T-helper 2 cell (primary cell): ENCODE results near the gene CIB1.

Experiments used
- DNase-seq, 5 experiments: peaks; one replicate each; pipeline versions ENCODE4 v3.0.0 to v3.0.0-alpha.2; 2012 to 2022

CIB1 gene

DNA sequence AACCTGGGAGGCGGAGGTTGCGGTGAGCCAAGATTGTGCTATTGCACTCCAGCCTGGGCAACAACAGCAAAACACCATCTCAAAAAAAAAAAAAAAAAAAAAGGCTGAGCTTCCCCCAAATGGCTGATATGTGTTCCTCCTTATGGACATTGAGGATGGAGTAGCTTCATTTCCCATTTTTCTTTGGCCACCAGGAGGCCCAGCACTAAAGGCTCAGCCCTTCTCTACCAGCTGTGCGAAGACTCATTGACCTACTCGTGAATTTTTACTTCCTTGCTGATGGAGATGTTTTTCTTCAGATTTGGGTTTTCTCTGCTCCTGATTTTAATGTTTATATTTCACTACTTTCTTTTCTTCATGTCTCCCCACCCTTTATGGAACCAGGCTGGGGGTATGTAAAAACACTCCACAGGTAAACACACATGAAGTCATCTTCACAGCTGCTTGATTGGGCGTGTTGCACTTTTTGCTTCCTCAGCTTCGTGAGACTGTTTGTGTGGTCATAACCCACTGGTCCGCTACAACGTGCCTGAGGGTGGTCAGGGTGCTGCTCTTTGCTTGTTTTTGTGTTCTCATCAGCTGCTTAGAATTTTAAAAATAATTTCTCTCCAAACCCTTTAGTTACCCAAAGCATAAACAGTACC is 19.1 kb downstream of the CIB1 start:
- no peak for DNase-seq

DNA sequence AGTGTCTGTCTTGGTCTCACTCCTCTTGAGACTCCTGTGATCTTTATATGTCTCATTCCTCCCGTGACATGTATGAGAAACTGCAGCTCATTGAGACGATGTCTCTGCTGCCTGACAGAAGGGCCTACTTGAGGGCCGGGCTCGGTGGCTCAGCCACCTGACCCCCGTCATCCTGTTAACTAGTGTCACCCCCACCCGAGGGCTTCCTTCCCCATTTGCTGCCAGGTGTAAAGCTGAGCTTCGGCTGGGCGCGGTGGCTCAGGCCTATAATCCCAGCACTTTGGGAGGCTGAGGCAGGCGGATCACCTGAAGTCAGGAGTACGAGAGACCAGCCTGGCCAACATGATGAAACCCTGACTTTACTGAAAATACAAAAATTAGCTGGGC is 19.9 kb downstream of the CIB1 start:
- DNase-seq = no peak

DNA sequence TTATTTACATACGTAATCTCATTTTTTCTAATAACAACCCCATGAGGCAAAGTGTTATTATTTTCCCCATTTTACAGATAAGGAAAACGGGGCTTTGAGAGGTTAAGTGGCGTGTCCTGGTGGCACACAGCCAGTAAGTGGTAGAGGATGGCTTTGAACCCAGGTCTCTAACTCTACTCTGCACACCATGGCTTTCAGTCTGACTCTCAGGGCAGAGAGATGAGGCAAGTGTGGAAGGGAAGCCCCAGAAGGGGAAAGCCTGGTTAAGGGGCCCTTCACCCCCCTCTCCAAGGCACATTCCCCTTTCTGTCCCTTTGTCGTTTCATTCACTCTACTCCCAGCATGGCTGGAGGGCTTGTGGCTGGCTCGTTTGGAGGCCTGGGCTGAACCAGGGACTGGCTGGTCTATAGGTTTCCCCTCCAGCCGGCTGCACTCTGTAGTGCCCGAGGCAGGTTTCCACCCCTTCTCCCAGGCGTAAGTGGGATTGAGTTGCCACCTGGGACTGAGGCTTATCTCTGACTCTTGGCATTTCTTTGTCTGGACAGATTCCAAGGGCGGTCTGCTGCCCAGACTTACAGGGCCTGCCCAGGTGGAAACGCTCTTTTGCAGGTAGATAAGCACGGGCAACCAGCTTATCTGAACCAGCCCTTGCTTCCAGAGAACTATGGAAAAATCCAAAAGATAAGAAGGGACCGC is 20.5 kb downstream of the CIB1 start:
- DNase-seq = no peak

DNA sequence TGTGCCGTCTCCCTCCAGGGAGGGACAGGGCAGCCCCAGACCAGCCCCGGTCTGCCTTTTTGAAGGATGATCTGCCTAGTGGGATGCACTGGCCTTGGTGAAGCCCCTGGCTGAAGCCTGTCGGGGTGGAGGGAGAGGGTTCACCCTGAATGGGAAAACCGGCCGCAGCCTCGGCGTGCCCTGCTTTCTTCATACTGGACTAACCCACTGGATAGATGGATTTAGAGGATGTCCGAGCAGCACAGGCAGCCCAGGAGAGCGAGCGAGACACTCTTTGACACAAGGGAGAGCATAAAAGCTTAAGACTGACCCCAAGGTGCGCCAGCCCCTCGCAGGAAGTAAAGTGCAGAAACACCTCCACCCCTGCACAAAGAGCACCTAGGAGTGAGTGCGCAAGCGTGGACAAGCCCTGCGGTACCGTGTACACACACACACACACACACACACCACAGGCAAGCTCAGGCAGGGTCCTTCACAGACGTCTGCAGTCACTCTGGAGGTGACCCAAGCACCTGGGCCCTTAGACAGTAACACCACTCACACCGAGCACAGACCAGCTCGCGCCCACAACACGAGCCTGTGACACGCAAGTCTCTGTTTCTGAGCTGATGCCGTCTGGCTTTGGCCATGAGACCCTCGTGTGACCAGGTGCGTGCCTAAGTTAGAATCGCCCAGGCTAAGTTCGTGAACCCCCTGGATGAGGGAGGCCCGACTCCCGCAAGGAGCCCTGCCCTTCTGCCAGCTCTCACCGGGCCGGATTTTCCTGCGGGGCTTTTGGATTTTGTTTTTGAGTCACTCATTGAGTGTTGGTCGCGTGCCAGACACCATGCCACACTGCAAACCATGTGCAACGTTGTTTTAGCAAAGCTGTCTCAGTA is 21.3 kb downstream of the CIB1 start:
- DNase-seq = no peak

DNA sequence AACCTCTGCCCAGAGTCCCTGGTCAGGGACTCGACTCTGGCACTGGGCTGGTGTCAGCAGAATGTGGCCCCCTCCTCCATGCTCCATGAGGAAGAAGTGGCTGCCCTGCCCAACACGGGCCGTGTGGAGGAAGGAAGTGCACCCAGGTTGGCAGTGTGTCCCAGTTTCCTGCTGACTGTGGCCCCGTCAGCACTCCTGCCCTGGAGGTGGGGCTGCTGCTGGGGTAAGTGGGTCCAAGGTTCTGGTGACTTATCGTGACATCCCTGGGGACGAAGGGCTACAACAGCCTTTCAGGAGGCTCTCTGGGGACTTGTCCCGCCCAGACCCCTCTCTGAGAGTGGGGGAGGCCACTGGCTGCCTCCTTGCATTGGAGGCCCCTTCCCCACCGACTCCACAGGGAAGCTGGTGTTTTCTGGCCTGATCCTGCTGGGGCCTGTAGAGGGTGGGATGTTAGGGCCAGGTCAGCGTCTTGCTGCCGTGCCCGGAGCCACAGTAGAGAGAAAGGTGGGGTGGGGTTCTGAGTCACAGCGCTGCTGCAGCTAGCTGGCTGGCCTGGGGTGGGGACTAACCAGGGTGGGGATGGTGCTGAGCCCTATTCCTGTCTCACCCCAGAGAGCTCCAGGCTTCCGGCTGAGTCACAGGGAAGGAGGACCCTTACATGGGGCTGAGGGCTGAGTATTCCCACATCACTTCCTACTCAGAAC is 22.1 kb downstream of the CIB1 start:
- no peak for DNase-seq

DNA sequence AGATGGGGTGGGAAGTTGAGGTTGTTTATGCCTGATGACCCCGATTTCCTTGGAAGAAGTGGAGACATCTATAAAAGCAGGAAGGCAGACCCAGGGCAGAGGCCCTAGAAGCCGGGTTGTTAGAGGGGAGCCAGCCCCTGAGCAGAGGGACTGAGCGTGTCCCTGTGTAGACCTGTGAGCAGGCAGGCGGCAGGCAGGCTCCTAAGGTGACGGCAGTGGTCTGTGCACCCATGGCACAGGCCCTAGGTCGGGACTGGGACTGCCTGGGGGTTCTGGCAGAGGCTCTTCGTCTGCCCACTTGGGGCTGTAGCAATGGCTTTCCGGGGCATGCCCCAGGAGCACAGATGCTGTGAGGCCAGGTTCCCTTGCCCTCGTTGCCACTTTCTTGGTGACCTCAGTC is 22.7 kb downstream of the CIB1 start:
- DNase-seq = no peak

DNA sequence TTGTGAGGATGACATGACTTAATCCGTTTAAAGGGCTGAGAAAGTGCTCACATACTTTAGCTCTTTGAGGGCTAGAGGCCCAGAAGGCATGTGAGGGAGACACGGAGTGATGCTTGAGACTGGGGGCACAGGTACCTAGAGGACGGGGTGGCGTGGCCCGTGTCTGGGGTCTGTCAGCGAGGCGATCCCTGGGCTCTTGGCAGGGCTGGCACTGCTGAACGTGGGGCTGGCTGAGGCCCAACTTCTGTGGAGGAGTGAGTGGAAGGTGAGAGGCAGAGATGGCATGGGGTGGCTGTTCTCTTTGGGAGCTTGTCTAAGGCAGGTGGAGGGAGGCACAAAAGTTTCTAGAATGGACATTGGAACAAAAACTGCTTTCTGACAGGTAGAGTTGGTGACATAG is 23.1 kb downstream of the CIB1 start:
- DNase-seq = no peak

DNA sequence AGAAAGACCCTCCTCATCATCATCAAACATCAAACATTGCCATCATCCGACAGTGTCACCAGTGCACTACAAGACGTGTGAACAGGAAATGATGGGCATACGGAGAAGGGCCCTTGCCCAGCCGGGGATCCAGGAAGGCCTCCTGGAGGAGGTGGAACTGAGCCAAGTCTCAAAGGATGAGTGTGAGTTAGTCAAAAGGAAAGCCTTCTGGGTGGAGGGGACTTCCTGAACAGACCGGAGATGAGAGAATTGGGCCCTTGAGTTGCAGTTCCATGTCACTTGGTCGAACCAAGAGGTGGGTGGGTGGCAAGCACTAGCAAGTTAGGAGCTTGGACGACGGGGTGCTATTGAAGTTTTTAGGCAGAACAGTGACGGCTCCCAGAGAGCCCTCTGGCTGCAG is 24.1 kb downstream of the CIB1 start:
- peak in 1 of 5 experiments; percentile 69 for DNase-seq

DNA sequence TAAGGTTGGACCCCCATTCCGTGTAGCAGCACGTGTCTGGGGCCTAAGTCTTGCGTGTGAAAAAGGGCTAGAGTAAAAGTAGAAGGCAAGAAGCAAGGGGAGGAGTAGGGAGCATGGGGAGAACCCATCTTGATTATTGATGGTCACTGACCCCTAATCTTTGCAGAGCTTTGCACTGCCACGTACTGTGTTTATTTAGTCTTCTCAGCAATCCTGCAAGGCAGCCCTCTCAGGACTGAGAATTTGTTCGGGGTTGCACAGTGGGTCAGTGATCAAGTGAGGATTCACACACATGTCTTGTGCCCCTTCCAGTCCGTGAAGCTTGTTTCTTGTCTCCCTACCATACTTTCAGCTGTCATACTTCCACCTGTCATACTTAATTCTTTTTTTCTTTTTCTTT is 25.4 kb downstream of the CIB1 start:
- no peak for DNase-seq

DNA sequence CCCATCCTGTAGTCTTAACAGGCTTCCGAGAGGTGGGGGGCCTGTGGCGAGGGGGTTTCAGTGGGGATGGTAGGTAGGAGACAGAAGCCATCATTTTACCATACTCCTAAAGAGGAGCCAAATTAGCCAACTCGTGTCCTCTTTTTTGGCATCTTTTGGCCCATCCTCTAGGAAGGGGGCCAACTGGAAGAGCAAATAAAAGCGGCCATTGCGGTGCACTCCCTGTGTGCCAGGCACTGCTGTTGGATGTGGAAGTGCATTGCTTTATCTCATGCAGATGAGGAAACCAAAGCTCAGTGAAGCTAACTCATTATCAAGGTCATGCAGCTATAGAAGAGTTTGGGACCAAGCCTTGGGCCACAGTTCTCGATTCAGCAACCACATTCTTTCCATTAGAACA is 26.5 kb downstream of the CIB1 start:
- no peak for DNase-seq

DNA sequence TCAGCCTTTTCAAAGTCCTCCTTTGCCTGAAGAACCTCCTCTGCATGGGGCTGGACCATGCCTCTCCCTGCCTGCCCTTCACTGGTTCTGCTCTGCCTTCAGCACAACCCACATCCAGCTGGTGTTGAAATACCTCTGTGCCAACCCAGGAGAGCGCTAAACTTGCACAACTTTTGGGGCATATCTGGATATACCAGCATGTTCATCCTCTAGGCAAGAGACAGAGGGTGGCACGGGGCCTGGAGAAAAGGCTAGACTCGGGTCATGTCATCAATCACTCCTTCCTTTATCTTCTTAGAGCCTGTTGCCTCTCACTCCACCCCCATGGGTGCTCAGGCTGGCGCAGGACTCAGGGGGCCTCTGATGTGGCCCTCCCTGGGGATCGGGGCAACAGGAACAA is 27.9 kb downstream of the CIB1 start:
- DNase-seq = no peak

DNA sequence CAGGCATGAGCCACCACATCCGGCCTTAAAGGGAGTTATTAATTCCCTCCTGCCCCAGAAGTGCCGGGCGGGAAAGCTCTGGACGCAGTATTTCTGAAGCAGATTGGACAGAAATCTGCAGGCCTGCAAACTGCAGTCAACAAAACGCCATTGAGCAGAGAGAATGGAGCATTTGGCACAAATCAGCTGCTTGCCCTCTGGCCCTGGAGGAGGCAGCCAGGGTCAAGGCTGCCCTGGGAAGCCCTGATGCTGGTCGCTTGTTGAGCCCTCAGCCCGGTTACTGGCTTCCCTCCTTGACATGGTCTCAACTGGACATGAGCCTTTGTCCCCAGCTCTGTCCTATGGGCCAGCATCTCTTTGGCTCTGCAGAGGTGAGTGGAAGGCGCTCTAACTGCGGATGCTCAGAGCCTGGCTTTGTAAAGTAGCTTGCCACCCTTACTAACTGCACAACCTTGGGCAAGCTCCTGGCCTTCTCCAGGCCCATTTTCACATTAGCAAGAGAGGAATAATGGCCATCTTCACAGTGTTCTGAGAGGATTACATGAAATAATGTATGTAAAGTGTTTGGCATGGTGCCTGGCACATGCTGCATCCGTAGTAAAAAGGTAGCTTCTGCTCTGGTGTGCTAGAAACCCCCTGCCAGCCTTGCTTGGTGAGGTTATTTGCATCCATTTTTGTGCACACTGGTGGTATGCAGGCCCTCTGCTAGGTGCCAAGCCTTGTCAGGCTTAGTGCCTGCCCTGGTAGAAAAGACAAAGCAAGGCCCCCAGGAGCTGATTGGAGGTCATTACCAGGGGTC is 28.5 kb downstream of the CIB1 start:
- DNase-seq = no peak

DNA sequence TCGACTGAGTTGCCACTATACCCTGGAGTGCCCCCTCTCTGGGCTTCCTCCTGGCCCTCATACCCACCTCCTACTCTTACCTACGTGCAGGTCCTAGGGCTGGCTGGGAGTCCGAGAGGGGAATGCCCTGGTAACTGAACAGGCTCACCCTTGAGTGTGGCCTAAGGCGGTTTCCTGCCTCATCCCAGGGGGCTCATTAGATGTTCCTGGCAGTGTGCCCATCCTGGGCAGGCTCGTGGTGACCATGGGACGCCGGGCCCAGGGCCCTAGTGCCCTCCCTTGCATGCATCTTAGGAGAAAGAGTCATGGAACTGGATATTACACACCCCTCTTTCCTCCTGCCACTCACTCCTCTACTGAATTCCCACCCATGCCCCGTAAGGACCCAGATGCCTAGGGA is 29.8 kb downstream of the CIB1 start:
- DNase-seq = no peak

DNA sequence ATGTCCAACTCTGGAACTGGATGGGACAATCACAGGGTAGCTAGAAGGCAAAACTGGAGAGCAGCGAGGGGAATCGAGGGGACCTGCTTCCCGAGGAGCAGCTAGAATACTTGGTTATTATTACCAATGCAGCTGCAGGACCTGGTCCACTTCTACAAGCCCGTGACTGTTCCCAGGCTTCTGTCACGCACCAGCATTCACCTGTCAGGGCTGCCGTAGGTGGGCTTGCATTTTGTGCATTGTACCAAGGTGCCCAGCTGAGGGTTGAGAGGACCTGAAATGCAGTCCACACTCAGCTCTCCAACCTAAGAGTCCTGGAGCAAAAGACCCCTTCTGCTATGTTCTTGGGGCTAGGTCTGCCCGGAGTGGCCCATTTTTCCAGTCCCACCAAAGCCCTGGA is 30.3 kb downstream of the CIB1 start:
- no peak for DNase-seq

DNA sequence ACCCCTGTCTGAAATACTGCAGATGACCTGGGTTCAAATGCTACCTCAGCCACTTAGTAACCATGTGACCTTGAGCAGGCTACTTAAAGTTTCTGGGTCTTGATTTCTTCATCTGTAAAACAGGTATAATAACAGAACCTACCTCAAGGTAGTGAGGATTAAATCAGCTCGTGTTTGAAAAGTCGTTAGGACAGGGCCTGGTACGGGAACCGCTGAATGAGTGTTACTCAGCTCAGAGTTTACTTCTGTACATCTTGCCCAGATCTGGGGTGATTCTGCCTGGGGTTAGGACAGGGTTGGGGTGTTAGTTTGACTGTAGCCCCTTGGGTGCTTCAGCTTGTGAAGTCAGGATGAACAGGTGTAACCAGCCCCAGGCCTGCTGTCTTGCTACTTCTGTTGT is 30.8 kb downstream of the CIB1 start:
- no peak for DNase-seq

DNA sequence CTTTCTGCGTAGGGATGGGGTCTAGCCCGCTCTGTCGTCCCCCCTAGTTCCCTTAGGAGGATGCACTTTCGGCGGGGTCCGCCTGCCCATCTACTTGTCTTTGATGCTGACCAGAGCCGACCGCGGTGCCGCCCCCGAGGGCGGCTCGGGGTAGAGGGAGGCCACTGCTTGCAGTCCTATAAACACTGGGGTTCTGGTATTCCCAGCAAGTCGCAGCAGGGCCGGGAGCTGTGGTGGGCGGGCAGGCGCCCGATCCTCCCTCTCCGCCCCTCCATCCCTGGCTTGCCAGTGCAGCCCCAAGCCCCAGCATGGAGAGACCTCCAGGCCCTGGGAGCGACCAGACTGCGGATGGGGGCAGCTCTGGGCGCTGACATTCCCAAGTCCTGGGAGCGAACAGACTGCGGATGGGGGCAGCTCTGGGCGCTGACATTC is 31.8 kb downstream of the CIB1 start:
- no peak for DNase-seq

DNA sequence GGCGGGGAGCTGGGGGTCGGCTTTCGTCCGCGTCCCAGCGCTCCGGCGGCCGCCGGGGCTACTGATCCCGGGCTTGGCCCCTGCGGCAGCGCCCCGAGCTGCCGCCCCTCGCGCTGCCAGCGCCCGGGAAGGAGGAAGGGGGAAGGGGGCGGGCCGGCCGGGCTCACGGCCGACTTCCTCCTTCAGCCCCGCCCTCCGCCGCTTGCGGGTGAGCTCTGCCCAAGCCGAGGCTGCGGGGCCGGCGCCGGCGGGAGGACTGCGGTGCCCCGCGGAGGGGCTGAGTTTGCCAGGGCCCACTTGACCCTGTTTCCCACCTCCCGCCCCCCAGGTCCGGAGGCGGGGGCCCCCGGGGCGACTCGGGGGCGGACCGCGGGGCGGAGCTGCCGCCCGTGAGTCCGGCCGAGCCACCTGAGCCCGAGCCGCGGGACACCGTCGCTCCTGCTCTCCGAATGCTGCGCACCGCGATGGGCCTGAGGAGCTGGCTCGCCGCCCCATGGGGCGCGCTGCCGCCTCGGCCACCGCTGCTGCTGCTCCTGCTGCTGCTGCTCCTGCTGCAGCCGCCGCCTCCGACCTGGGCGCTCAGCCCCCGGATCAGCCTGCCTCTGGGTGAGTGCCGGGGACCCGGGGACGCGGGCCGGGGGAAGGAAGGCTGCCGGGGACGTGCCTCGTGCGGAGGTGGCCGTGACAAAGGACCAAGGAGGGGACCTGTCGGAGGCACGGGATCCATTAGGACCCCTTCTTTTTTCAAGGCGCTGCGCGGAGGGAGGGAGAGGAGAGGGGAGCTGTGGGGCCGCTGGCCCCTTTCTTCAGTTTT is 32.4 kb downstream of the CIB1 start, which contains the start of gene SEMA4B:
Gene SEMA4B (plus strand): TSS at position 201 of the 814 bp plus-strand sequence. CDS start 249 bp downstream, at position 450.
- peak; percentile 54 to 84 (median 66) for DNase-seq

DNA sequence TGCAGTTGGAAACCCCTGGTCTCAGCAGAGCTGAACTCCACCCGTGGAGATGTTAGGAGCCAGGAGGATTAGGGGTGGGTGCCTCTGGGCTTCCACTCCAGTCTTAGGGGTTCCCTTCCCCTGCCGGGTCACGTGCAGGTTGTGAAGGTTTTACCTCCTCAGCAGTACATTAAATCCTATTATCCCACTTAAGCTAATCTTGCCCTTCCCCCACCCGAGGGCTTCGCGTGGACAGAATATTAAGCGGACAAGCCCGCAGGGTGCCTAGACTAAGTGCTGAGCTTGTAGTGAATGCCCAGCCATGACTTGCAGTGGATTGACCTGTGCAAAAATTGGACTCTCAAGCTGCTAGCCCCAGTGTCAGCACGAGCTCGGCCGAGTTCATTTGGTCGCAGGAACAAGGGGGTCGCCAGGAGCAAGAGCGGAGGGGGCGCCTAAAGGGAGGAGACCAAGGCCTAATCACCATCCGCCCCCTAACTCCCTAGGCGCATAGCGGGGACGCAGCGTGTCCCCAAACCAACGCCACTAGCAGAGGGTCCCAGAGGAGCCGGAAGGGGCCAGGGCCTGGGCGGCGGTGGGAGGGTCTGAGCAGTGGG is 33.1 kb downstream of the CIB1 start:
- DNase-seq = no peak

DNA sequence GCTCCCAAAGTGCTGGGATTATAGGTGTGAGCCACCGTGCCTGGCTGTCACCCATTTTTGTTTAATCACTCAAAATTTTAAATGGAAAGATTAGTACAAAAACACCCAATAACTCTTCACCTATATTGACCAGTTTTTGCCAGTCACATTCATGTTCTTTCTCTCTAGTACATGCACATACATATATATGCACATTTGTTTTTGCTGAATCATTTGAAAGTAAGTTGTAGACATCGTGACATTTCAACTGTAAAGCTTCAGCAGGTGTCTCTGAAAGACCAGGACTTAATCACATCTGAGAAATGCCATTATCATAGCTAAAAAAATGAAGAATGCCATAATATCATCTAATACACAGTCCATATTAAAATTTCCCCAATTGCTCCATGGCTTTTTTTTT is 39.1 kb downstream of the CIB1 start:
- DNase-seq = no peak

DNA sequence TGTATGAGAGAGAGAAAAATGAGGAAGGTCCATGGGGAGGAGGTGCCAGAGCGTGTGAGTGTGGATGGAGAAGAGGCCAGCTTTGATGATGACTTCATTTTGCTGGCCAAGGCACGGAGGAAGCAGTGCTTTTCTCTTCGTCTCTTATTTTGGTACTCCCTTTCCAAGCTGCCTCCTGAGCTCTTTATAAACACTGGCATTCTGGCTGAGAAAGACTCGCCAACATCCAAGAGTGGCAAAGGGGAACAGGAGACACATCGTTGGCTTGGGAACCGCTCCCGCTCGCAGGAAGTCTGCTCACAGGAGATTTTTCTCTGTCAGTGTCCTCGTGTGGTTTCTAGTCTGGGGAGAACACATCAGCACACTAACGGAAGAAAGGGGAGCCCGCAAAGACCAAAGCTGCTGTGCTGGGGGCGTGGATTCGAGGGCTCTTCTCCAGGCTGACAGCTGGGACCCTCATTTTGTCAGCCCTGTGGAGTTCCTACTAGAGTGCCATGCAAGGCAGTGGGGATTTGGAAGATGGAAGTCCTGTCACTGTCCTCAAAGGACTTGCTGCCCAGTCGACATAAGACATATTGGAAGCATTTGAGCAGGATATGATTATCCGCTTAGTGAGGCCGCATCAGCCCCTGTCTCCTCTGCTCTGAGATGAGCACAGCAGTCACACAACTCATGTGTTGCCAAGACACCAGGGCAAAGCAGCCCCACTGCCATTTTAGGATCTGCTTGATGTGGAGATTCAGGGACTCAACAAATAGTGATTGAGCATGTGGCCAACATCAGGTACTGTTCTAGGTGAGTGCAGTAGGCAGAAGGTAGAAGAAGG is 40.6 kb downstream of the CIB1 start:
- DNase-seq = no peak
